Keratinocyte (primary cell): ENCODE measurements around the gene SLC6A3. TPM values are rescaled to one million over a fixed set of nuclear protein-coding genes. Genes with fewer than 3 reads are reported as not detected.

Experiments
- DNase-seq: peaks from one replicate; pipeline ENCODE4 v3.0.0-alpha.2; 2011; ENCODE audit warnings: low read depth, missing footprints, low spot score
- FAIRE-seq: peaks from 2 replicates; lab custom pipeline; 2011; peaks lifted over from hg19 to GRCh38; lab: Jason Lieb, UNC
- H2AFZ ChIP-seq: 2 replicates; pipeline ENCODE4 v1.6.0; 2012; ENCODE audit warnings: low read length, control low read depth, inconsistent platforms; ENCODE audit not compliant: control insufficient read depth
- H3K27ac ChIP-seq: 2 replicates; pipeline ENCODE4 v1.5.1; 2011; ENCODE audit warnings: low read length; ENCODE audit not compliant: control insufficient read depth, insufficient read depth
- H3K27me3 ChIP-seq: 3 replicates; pipeline ENCODE4 v1.6.0; 2011; ENCODE audit warnings: low read length; ENCODE audit not compliant: control insufficient read depth, insufficient read depth; ENCODE audit errors: extremely low read depth
- H3K36me3 ChIP-seq, 2 experiments: 2 replicates in 1 of 2; 3 replicates in 1 of 2; pipeline ENCODE4 v1.5.1; 2011; ENCODE audit warnings: low read length in 2 of 2, mild to moderate bottlenecking in 1 of 2; ENCODE audit not compliant: control insufficient read depth in 2 of 2, insufficient read depth in 2 of 2; ENCODE audit errors: extremely low read depth in 1 of 2
- H3K4me1 ChIP-seq: 3 replicates; pipeline ENCODE4 v1.5.1; 2011; ENCODE audit warnings: low read length; ENCODE audit not compliant: control insufficient read depth, insufficient read depth; ENCODE audit errors: extremely low read depth
- H3K4me2 ChIP-seq: 3 replicates; pipeline ENCODE4 v1.6.0; 2011; ENCODE audit warnings: low read depth, low read length; ENCODE audit not compliant: control insufficient read depth, insufficient read depth; ENCODE audit errors: extremely low read depth
- H3K4me3 ChIP-seq, 3 experiments: fragments of 200-600 bp in 1 of 3; sonication (generic) in 1 of 3; 2 replicates in 2 of 3; 3 replicates in 1 of 3; pipeline ENCODE4 v1.5.1; 2011 to 2016; ENCODE audit warnings: low read length in 3 of 3, mild to moderate bottlenecking in 3 of 3, control low read depth in 2 of 3, inconsistent platforms in 1 of 3, low read depth in 1 of 3, mixed read lengths in 1 of 3, mixed run types in 1 of 3, moderate library complexity in 1 of 3; ENCODE audit not compliant: control insufficient read depth in 2 of 3, insufficient read depth in 2 of 3; ENCODE audit errors: extremely low read depth in 1 of 3
- H3K79me2 ChIP-seq: 2 replicates; pipeline ENCODE4 v1.6.0; 2012; ENCODE audit warnings: low read length; ENCODE audit not compliant: control insufficient read depth, insufficient read depth
- H3K9ac ChIP-seq: 3 replicates; pipeline ENCODE4 v1.6.0; 2011; ENCODE audit warnings: low read length; ENCODE audit not compliant: control insufficient read depth, insufficient read depth; ENCODE audit errors: extremely low read depth
- H3K9me1 ChIP-seq: 3 replicates; pipeline ENCODE4 v1.6.0; 2011; ENCODE audit warnings: low read length; ENCODE audit not compliant: control insufficient read depth, insufficient read depth; ENCODE audit errors: extremely low read depth
- H3K9me3 ChIP-seq: 2 replicates; pipeline ENCODE4 v1.5.1; 2012; ENCODE audit warnings: low read depth, low read length; ENCODE audit not compliant: control insufficient read depth
- H4K20me1 ChIP-seq: 3 replicates; pipeline ENCODE4 v1.6.0; 2011; ENCODE audit warnings: low read length; ENCODE audit not compliant: control insufficient read depth, insufficient read depth; ENCODE audit errors: extremely low read depth
- EZH2 ChIP-seq: IDR thresholded peaks from one replicate; pipeline ENCODE4 v1.6.1; 2012; ENCODE audit warnings: inconsistent platforms, mild to moderate bottlenecking, low read length, moderate library complexity
- dilution Hi-C: fragments of 300-500 bp; cut with MboI; formaldehyde crosslinking; loops from one replicate; pipeline ENCODE4 v1.7.0; 2020; ENCODE audit warnings: low sequenced_read_pairs; ENCODE audit not compliant: extremely low pct_ligation_motif_present
- polyA plus RNA-seq, 5 experiments: library from polyadenylated mRNA; depleted of rRNA in 3 of 5; stranded (reverse) in 3 of 5; stranded (forward) in 1 of 5; unstranded in 1 of 5; fragments of >200 nt; gene quantifications; 1 replicate in 1 of 5; 2 replicates in 3 of 5; 3 replicates in 1 of 5; pipeline versions ENCODE4 v1.2.1 to v1.2.3, GENCODE V29; 2011 to 2012; ENCODE audit warnings: missing spikeins in 2 of 5, low read depth in 1 of 5, low replicate concordance in 1 of 5
- TF ChIP-seq, protein P1 (sequence below), 3 experiments: IDR thresholded peaks in 1 of 3; conservative IDR thresholded peaks in 1 of 3; optimal IDR thresholded peaks in 1 of 3; 2 replicates in 2 of 3; 3 replicates in 1 of 3; pipeline versions ENCODE3 to v1.5.1; 2011; ENCODE audit warnings: low read length in 3 of 3, mild to moderate bottlenecking in 3 of 3, moderate library complexity in 2 of 3, control low read depth in 1 of 3, inconsistent platforms in 1 of 3; ENCODE audit not compliant: insufficient read depth in 2 of 3; ENCODE audit errors: extremely low read depth in 1 of 3

Gene SLC6A3
- polyA plus RNA-seq, 1 donor (not counting 4 experiments of a cell fraction or from before 2014, with no cell fraction given): 0.03 TPM

DNA sequence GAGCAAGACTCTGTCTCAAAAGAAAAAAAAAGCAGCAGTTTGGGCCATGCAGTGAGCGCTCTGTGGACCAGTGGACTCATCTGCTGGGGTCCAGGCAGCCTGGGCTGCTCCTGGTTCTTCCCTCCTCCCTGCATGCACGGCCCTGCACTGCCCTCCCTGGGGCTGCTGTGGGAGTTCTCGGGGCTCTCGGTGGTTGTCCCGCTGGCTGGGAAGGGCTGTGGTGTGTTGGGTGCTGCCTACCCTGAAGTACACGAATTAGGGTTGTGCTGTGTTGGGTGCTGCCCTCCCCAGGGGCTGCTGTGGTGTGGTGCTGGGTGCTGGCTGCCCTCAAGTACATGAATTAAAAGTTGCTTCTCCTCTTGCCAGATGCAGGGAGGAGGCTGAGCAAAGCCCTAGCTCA is 82.1 kb downstream of the SLC6A3 start:
- H3K36me3 ChIP-seq: no peaks in the 10 kb centered on the region
- no peak for TF ChIP-seq EZH2
- no peaks in the 10 kb centered on the region for H3K9me3 ChIP-seq
- FAIRE-seq (no peak), DNase-seq (no peak)
- H3K9ac ChIP-seq: no peak overlapping the region
- peaks cover 9% of the 10 kb centered on the region for H3K27me3 ChIP-seq
- H3K4me1 ChIP-seq: no peaks in the 10 kb centered on the region
- H2AFZ ChIP-seq: no peak overlapping the region
- H3K9me1 ChIP-seq: no peaks in the 10 kb centered on the region
- H4K20me1 ChIP-seq: no peaks in the 10 kb centered on the region
- no peaks in the 10 kb centered on the region for H3K79me2 ChIP-seq
- dilution Hi-C loops: no loop called here
- H3K4me3 ChIP-seq: no peak overlapping the region
- no peak overlapping the region for H3K4me2 ChIP-seq
- no peak overlapping the region for H3K27ac ChIP-seq

DNA sequence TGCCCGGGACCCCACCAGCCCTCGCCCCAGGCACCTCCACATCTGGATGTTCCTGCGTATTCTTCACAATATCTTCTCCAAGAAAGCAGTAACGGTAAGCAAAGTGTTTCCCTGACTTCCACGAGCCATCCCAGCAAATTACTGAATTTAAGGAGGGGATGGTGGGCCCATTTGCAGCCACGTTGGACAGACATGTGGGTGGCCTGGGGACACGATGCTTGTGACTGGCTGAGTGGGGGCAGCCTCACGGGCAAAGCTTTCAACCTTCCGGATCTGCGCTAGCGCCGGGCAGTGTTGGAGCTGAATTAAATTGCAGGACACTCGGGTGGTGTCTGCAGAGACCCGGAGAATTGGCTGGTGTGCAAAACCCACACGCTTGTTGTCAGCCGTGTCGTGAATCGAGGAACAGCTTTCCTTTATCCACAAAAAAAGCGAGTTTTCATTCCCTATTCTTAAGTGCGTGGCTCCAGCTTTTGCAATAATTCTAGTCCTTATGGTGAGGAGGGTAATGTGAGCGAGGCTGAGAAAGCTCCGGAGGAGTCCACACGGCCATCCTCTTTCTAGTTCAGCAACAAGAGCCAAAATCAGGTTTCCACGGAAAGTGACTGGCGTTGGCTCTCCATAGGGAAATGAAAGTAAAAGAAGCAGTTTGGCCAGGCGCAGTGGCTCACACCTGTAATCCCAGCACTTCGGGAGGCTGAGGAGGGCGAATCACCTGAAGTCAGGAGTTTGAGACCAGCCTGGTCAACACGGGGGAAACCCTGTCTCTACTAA is 82.8 kb downstream of the SLC6A3 start:
- no peak overlapping the region for H3K4me2 ChIP-seq

More for the DNA sequence above, 82.8 kb downstream of the SLC6A3 start:
- H2AFZ ChIP-seq: no peak overlapping the region
- FAIRE-seq (no peak), DNase-seq (no peak)
- H3K27ac ChIP-seq: no peak overlapping the region
- H4K20me1 ChIP-seq: no peaks in the 10 kb centered on the region
- TF ChIP-seq, protein P1, sequence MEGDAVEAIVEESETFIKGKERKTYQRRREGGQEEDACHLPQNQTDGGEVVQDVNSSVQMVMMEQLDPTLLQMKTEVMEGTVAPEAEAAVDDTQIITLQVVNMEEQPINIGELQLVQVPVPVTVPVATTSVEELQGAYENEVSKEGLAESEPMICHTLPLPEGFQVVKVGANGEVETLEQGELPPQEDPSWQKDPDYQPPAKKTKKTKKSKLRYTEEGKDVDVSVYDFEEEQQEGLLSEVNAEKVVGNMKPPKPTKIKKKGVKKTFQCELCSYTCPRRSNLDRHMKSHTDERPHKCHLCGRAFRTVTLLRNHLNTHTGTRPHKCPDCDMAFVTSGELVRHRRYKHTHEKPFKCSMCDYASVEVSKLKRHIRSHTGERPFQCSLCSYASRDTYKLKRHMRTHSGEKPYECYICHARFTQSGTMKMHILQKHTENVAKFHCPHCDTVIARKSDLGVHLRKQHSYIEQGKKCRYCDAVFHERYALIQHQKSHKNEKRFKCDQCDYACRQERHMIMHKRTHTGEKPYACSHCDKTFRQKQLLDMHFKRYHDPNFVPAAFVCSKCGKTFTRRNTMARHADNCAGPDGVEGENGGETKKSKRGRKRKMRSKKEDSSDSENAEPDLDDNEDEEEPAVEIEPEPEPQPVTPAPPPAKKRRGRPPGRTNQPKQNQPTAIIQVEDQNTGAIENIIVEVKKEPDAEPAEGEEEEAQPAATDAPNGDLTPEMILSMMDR (optimal IDR thresholded peaks at IDR 0.05 in 1 of 3, IDR thresholded peaks at IDR 0.05 in 1 of 3, conservative IDR thresholded peaks at IDR 0.05 in 1 of 3; ENCODE audit: extremely low read depth in 1 of 3, insufficient read depth in 2 of 3, low read length in 3 of 3): no peak
- no peak for TF ChIP-seq EZH2
- dilution Hi-C loops: no loop called here
- no peak overlapping the region for H3K9ac ChIP-seq
- no peak overlapping the region for H3K4me3 ChIP-seq
- no peaks in the 10 kb centered on the region for H3K9me1 ChIP-seq
- H3K27me3 ChIP-seq: peaks cover 9% of the 10 kb centered on the region
- H3K79me2 ChIP-seq: no peaks in the 10 kb centered on the region
- no peaks in the 10 kb centered on the region for H3K36me3 ChIP-seq
- no peaks in the 10 kb centered on the region for H3K9me3 ChIP-seq
- no peaks in the 10 kb centered on the region for H3K4me1 ChIP-seq
